Neural cell (in vitro differentiated cells): ENCODE results near the gene CDK5RAP2.

ENCODE experiments used
- EP300 ChIP-seq: fragments of 450-650 bp; conservative IDR thresholded peaks from 2 replicates; pipeline ENCODE4 v1.6.1; 2014; ENCODE audit warnings: antibody characterized with exemption, mild to moderate bottlenecking, moderate library complexity; ENCODE audit not compliant: poor library complexity, severe bottlenecking
- EZH2 ChIP-seq: fragments of 200-600, 300-800 bp; shearing (Covaris generic), sonication (generic); IDR thresholded peaks from 2 replicates; pipeline ENCODE4 v1.6.1; 2014; ENCODE audit warnings: antibody characterized with exemption, low read length, borderline replicate concordance, mild to moderate bottlenecking; ENCODE audit not compliant: insufficient read depth, poor library complexity, severe bottlenecking
- POLR2AphosphoS5 ChIP-seq: IDR thresholded peaks from 2 replicates; pipeline ENCODE4 v1.6.1; 2012
- RAD21 ChIP-seq: fragments of 450-650 bp; conservative IDR thresholded peaks from 2 replicates; pipeline ENCODE4 v1.6.1; 2014; ENCODE audit warnings: antibody characterized with exemption, mild to moderate bottlenecking, moderate library complexity
- TAF1 ChIP-seq: IDR thresholded peaks from 2 replicates; pipeline ENCODE4 v1.6.1; 2012; ENCODE audit warnings: low read depth
- TF ChIP-seq, protein P1 (sequence below): fragments of 450-650 bp; IDR thresholded peaks from 2 replicates; pipeline ENCODE4 v1.5.1; 2014; ENCODE audit warnings: antibody characterized with exemption, mild to moderate bottlenecking, moderate library complexity; ENCODE audit not compliant: poor library complexity, severe bottlenecking
- TF ChIP-seq, protein P2 (sequence below): IDR thresholded peaks from 2 replicates; pipeline ENCODE4 v1.6.1; 2012; ENCODE audit warnings: borderline replicate concordance

DNA sequence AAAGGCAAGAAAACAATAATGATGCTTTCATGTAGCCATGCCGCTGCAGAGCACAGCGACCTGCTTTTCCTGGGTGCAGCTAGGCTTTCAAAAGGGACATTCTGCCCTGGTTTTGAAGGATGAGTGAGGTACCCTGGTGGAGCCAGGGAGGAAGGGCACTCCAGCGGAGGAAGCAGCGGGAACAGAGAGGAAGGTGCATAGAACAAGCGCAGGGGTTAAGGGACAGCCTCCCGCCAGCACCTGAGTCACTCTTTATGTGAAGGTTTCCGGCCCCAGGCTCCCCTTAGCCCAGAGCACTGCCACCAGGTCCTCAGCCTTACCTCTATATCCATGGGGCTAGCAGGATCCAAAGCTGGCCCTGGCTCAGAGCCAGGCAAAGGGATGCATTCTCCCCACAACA, 221.1 kb downstream of the CDK5RAP2 start:
- TF ChIP-seq POLR2AphosphoS5 (no peak), EP300 (no peak), TAF1 (no peak), EZH2 (no peak), RAD21 (no peak)
- TF ChIP-seq, protein P1, sequence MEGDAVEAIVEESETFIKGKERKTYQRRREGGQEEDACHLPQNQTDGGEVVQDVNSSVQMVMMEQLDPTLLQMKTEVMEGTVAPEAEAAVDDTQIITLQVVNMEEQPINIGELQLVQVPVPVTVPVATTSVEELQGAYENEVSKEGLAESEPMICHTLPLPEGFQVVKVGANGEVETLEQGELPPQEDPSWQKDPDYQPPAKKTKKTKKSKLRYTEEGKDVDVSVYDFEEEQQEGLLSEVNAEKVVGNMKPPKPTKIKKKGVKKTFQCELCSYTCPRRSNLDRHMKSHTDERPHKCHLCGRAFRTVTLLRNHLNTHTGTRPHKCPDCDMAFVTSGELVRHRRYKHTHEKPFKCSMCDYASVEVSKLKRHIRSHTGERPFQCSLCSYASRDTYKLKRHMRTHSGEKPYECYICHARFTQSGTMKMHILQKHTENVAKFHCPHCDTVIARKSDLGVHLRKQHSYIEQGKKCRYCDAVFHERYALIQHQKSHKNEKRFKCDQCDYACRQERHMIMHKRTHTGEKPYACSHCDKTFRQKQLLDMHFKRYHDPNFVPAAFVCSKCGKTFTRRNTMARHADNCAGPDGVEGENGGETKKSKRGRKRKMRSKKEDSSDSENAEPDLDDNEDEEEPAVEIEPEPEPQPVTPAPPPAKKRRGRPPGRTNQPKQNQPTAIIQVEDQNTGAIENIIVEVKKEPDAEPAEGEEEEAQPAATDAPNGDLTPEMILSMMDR, result no peak
- TF ChIP-seq, protein P2, sequence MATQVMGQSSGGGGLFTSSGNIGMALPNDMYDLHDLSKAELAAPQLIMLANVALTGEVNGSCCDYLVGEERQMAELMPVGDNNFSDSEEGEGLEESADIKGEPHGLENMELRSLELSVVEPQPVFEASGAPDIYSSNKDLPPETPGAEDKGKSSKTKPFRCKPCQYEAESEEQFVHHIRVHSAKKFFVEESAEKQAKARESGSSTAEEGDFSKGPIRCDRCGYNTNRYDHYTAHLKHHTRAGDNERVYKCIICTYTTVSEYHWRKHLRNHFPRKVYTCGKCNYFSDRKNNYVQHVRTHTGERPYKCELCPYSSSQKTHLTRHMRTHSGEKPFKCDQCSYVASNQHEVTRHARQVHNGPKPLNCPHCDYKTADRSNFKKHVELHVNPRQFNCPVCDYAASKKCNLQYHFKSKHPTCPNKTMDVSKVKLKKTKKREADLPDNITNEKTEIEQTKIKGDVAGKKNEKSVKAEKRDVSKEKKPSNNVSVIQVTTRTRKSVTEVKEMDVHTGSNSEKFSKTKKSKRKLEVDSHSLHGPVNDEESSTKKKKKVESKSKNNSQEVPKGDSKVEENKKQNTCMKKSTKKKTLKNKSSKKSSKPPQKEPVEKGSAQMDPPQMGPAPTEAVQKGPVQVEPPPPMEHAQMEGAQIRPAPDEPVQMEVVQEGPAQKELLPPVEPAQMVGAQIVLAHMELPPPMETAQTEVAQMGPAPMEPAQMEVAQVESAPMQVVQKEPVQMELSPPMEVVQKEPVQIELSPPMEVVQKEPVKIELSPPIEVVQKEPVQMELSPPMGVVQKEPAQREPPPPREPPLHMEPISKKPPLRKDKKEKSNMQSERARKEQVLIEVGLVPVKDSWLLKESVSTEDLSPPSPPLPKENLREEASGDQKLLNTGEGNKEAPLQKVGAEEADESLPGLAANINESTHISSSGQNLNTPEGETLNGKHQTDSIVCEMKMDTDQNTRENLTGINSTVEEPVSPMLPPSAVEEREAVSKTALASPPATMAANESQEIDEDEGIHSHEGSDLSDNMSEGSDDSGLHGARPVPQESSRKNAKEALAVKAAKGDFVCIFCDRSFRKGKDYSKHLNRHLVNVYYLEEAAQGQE, result no peak
